Esophagus muscularis mucosa (tissue), 4 donors: ENCODE results near the gene SPSB3. TPM values are rescaled to one million over a fixed set of nuclear protein-coding genes. Genes with fewer than 3 reads are reported as not detected.

Experiments used
- DNase-seq: peaks from one replicate; pipeline ENCODE4 v3.0.0-alpha.2; 2017; ENCODE audit errors: extremely low spot score
- H3K27ac ChIP-seq, 4 donors: fragments of 200-600 bp; sonication (generic); replicated peaks in 1 of 4; 1 replicate in 3 of 4; 2 replicates in 1 of 4; pipeline ENCODE4 v1.5.1; 2016 to 2019; ENCODE audit warnings: mild to moderate bottlenecking in 1 of 4
- H3K27me3 ChIP-seq, 4 donors: fragments of 200-600 bp; sonication (generic); one replicate each; pipeline versions ENCODE4 v1.5.1 to v1.6.0; 2016 to 2019
- H3K36me3 ChIP-seq, 4 donors: fragments of 200-600 bp; sonication (generic); one replicate each; pipeline ENCODE4 v1.5.1; 2016 to 2019
- H3K4me1 ChIP-seq, 4 donors: fragments of 200-600 bp; sonication (generic); one replicate each; pipeline ENCODE4 v1.5.1; 2016 to 2019
- H3K4me3 ChIP-seq, 4 donors: fragments of 200-600 bp; sonication (generic); 1 replicate in 2 of 4; 2 replicates in 2 of 4; pipeline ENCODE4 v1.5.1; 2016 to 2019; ENCODE audit warnings: mild to moderate bottlenecking in 4 of 4, moderate library complexity in 1 of 4
- H3K9me3 ChIP-seq, 4 donors: fragments of 200-600 bp; sonication (generic); 1 replicate in 3 of 4; 2 replicates in 1 of 4; pipeline ENCODE4 v1.5.1; 2016 to 2019
- CTCF ChIP-seq, 3 experiments: fragments of 200-600 bp in 2 of 3; fragments of 450-650 bp in 1 of 3; sonication (generic) in 2 of 3; IDR thresholded peaks; one replicate each; pipeline ENCODE4 v1.5.1; 2017 to 2019; ENCODE audit warnings: antibody characterized with exemption in 3 of 3, mild to moderate bottlenecking in 2 of 3, moderate library complexity in 1 of 3
- EP300 ChIP-seq: sonication (generic); formaldehyde crosslinking; IDR thresholded peaks from one replicate; pipeline ENCODE4 v1.6.1; 2017; ENCODE audit warnings: antibody characterized with exemption
- POLR2A ChIP-seq: fragments of 450-650 bp; IDR thresholded peaks from one replicate; pipeline ENCODE4 v1.6.1; 2017; ENCODE audit warnings: antibody characterized with exemption, moderate library complexity, mild to moderate bottlenecking, low read depth
- POLR2AphosphoS5 ChIP-seq, 2 donors: sonication (generic); formaldehyde crosslinking; IDR thresholded peaks; one replicate each; pipeline ENCODE4 v1.6.1; 2017; ENCODE audit warnings: antibody characterized with exemption in 2 of 2
- WGBS: methylation state at CpG from one replicate; pipeline ENCODE4 v1.1.5; 2018; 5-methylcytosine and 5-hydroxymethylcytosine counted together
- intact Hi-C: fragments of 100-400 bp; cut with DNase I; formaldehyde crosslinking; loops from one replicate; pipeline ENCODE4 v1.15.1; 2023
- total RNA-seq, 4 donors: library from RNA; depleted of rRNA; stranded (reverse); fragments of >200 nt; gene quantifications; one replicate each; pipeline versions ENCODE4 v1.1.0 to v1.2.1, GENCODE V29; 2016

SPSB3 gene
- total RNA-seq, 4 donors from 2014 or later: 69.1 to 101 (median 78.6) TPM

GRCh38 chr16:1767116-1767994, 15.0 kb downstream of the SPSB3 start:
- Histone ChIP-seq H3K27ac (no peak overlapping the region), H3K36me3 (peaks cover 44 to 76% (median 75%) of the 10 kb centered on the region in 4 donors), H3K4me3 (no peak overlapping the region), H3K27me3 (no peaks in the 10 kb centered on the region), H3K9me3 (no peaks in the 10 kb centered on the region), H3K4me1 (peaks cover 20 to 45% (median 39%) of the 10 kb centered on the region in 4 donors)
- no peak for DNase-seq
- WGBS: 91% methylated on average over 31 of the region's 42 CpGs
- intact Hi-C loops: no loop called here
- TF ChIP-seq EP300 (no peak), POLR2A (no peak), POLR2AphosphoS5 (IDR thresholded peaks at IDR 0.05) (no peak), CTCF (IDR thresholded peaks at IDR 0.05) (no peak)

- H3K36me3 ChIP-seq: peaks cover 50 to 83% (median 82%) of the 10 kb centered on the region in 4 donors
- 95% methylated on average over 14 of the region's 18 CpGs for WGBS
Observed at GRCh38 chr16:1766701-1767100, 15.7 kb downstream of the SPSB3 start.

GRCh38 chr16:1766231-1766630, 16.1 kb downstream of the SPSB3 start:
- 92% methylated on average over 13 of the region's 19 CpGs for WGBS

More at GRCh38 chr16:1766701-1767100, 15.7 kb downstream of the SPSB3 start:
- intact Hi-C loops: no loop called here
- TF ChIP-seq EP300: no peak
- TF ChIP-seq CTCF (IDR thresholded peaks at IDR 0.05): no peak
- no peak for TF ChIP-seq POLR2A
- no peak for TF ChIP-seq POLR2AphosphoS5 (IDR thresholded peaks at IDR 0.05)
- no peak overlapping the region for H3K4me3 ChIP-seq
- no peaks in the 10 kb centered on the region for H3K27me3 ChIP-seq
- no peak for DNase-seq
- peaks cover 13 to 38% (median 33%) of the 10 kb centered on the region in 4 donors for H3K4me1 ChIP-seq
- H3K27ac ChIP-seq: no peak overlapping the region
- no peaks in the 10 kb centered on the region for H3K9me3 ChIP-seq

GRCh38 chr16:1765826-1766225, 16.5 kb downstream of the SPSB3 start:
- Histone ChIP-seq H3K36me3 (peaks cover 51 to 92% (median 90%) of the 10 kb centered on the region in 4 donors), H3K27ac (no peak overlapping the region), H3K4me1 (peaks cover 11 to 34% (median 29%) of the 10 kb centered on the region in 4 donors), H3K27me3 (no peaks in the 10 kb centered on the region), H3K9me3 (no peaks in the 10 kb centered on the region), H3K4me3 (no peak overlapping the region)
- intact Hi-C loops: no loop called here
- TF ChIP-seq EP300: no peak
- 92% methylated on average over 20 of the region's 22 CpGs for WGBS
- no peak for DNase-seq

More at GRCh38 chr16:1766231-1766630, 16.1 kb downstream of the SPSB3 start:
- no peak for DNase-seq
- Histone ChIP-seq H3K4me1 (peaks cover 11 to 35% (median 30%) of the 10 kb centered on the region in 4 donors), H3K9me3 (no peaks in the 10 kb centered on the region), H3K27me3 (no peaks in the 10 kb centered on the region), H3K27ac (no peak overlapping the region), H3K36me3 (peaks cover 51 to 88% (median 86%) of the 10 kb centered on the region in 4 donors), H3K4me3 (no peak overlapping the region)
- intact Hi-C loops: no loop called here
- TF ChIP-seq CTCF (IDR thresholded peaks at IDR 0.05): no peak
- no peak for TF ChIP-seq POLR2A
- no peak for TF ChIP-seq POLR2AphosphoS5 (IDR thresholded peaks at IDR 0.05)
- no peak for TF ChIP-seq EP300

- H3K9me3 ChIP-seq: no peaks in the 10 kb centered on the region
- intact Hi-C loops: no loop called here
- H3K36me3 ChIP-seq: peaks cover 51 to 100% (median 99%) of the 10 kb centered on the region in 4 donors
- H3K27me3 ChIP-seq: no peaks in the 10 kb centered on the region
- WGBS: 92% methylated on average over 20 of the region's 21 CpGs
- H3K4me3 ChIP-seq: no peak overlapping the region
- no peak overlapping the region for H3K27ac ChIP-seq
- TF ChIP-seq CTCF (IDR thresholded peaks at IDR 0.05) (no peak), POLR2AphosphoS5 (IDR thresholded peaks at IDR 0.05) (no peak)
- peaks cover 3 to 25% (median 20%) of the 10 kb centered on the region in 4 donors for H3K4me1 ChIP-seq
- DNase-seq: no peak
Observed at GRCh38 chr16:1764971-1765370, 17.4 kb downstream of the SPSB3 start.
